GM12872 (cell line): ENCODE results near the gene DOCK2.

Experiments used
- CTCF ChIP-seq: IDR thresholded peaks from 3 replicates; pipeline ENCODE4 v1.5.1; 2011; ENCODE audit warnings: low read depth, mild to moderate bottlenecking, low read length, moderate library complexity; ENCODE audit not compliant: insufficient read depth

Gene DOCK2

DNA sequence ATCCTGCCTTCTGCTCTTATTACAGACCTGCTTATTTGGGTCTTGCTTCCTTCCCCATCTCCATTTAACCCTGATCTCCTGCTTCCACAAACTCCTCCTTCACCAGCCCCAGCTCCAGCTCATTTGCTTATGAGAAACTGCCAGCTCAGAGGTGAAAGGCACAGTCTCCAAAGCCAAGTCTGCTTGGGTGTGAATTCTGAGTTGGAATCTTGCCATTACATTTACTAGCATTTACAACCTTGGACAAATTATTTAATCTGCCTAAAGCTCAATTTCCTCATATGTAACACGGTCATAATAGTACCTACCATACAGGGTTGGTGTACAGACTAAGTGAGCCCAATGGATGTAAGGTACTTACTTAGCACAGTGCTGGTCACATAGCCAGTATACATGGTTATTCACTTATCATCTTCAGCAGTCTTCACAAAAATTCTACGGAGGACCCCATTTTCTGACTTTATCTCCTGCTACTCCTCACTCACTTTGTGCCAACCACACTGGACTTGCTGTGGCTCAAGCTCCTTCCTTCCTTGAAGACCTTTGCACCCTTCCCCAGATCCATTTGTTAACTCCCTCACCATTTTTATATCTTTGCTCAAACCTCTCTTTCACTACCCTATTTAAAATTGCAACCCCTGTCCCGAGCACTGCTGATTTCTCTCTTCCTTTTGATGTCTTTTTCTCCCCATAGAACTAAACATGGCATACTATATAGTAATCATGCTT, 86.2 kb downstream of the DOCK2 start:
- no peak for TF ChIP-seq CTCF

GRCh38 chr5:169724303-169725087, 87.4 kb downstream of the DOCK2 start:
- no peak for TF ChIP-seq CTCF

GRCh38 chr5:169728418-169728817, 91.3 kb downstream of the DOCK2 start:
- no peak for TF ChIP-seq CTCF

GRCh38 chr5:169731221-169731620, 94.1 kb downstream of the DOCK2 start:
- TF ChIP-seq CTCF, result no peak

DNA sequence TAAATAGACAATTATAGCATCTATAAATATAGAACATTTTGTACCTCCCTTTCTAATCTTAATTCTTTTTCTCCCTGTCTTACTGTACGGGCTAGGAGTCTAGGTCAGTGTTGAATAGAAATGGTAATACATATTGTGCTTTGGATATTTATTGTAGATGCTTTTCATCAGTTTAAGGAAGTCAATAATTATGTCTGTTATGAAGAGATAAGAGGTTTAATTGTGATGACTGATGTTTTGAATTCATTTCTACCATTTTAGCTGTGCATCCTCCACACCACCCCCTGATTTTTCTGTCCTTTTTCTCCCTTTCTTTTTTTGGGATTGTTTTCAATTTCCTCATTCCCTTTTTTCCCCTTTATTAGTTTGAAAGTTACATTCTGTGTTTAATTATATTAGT, 95.8 kb downstream of the DOCK2 start:
- TF ChIP-seq CTCF, result no peak

- no peak for TF ChIP-seq CTCF
Measured at GRCh38 chr5:169735913-169736312, 98.8 kb downstream of the DOCK2 start.

DNA sequence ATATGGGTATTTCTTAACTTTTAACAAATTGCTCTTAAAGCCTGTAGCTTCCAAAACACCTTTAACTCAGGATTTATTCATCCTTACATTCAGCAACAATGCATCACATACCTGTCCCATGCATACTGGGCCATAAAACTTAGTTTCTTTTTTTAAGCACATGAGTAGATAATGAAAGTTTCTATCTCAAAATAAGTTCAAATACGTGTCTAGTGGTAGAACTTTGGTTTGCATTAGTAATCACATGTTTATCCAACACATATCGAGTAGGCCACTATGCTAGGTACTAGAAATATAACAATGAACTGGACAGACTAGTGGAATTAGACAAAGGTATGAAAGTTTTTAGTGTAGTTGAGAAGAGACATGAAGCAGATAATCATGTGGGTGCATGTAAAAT, 99.6 kb downstream of the DOCK2 start:
- no peak for TF ChIP-seq CTCF
